Endothelial cell of umbilical vein (primary cell): ENCODE data around the gene DXO. TPM values are rescaled to one million over a fixed set of nuclear protein-coding genes. Genes with fewer than 3 reads are reported as not detected.

Source experiments
- BruUV-seq: library from RNA; stranded (reverse); fragments of 400-500 nt; replicated peaks from 2 replicates; lab custom pipeline; 2021; lab: Mats Ljungman, UMichigan
- CTCF ChIA-PET: fragments of 300-600, 350-600 bp; sonication (Branson Sonifier 250); formaldehyde crosslinking; loops from one replicate; lab custom pipeline; 2021; ENCODE audit warnings: antibody characterized with exemption, inconsistent platforms; lab: Charles Lee
- POLR2A ChIA-PET: fragments of 300-600, 350-600 bp; sonication (Branson Sonifier 250); formaldehyde crosslinking; loops from one replicate; lab custom pipeline; 2021; ENCODE audit warnings: antibody characterized with exemption, inconsistent platforms; lab: Charles Lee
- DNase-seq: peaks from one replicate; pipeline ENCODE4 v3.0.0-alpha.2; 2011; ENCODE audit warnings: low read depth, low spot score
- FAIRE-seq: peaks from 2 replicates; lab custom pipeline; 2011; peaks lifted over from hg19 to GRCh38; lab: Jason Lieb, UNC
- H2AFZ ChIP-seq: 2 replicates; pipeline ENCODE4 v1.6.0; 2012; ENCODE audit warnings: low read depth, low read length, control low read depth, inconsistent platforms
- H3K27ac ChIP-seq: 2 replicates; pipeline ENCODE4 v1.5.1; 2011; ENCODE audit warnings: low read depth, mild to moderate bottlenecking, control low read depth, low read length, moderate library complexity; ENCODE audit not compliant: insufficient read depth
- H3K27me3 ChIP-seq, 2 experiments: 2 replicates each; pipeline versions ENCODE4 v1.6.0 to v1.6.1; 2011; ENCODE audit warnings: low read length in 2 of 2, mixed read lengths in 1 of 2; ENCODE audit not compliant: control insufficient read depth in 2 of 2, insufficient read depth in 2 of 2
- H3K36me3 ChIP-seq, 2 experiments: 2 replicates in 1 of 2; 3 replicates in 1 of 2; pipeline ENCODE4 v1.5.1; 2011; ENCODE audit warnings: low read length in 2 of 2, mild to moderate bottlenecking in 1 of 2, moderate library complexity in 1 of 2; ENCODE audit not compliant: control insufficient read depth in 2 of 2, insufficient read depth in 2 of 2; ENCODE audit errors: extremely low read depth in 1 of 2
- H3K4me1 ChIP-seq: 3 replicates; pipeline ENCODE4 v1.5.1; 2011; ENCODE audit warnings: mild to moderate bottlenecking, low read length; ENCODE audit not compliant: control insufficient read depth, insufficient read depth; ENCODE audit errors: extremely low read depth
- H3K4me2 ChIP-seq: 2 replicates; pipeline ENCODE4 v1.6.1; 2011; ENCODE audit warnings: low read length, control low read depth, mixed read lengths; ENCODE audit not compliant: insufficient read depth
- H3K4me3 ChIP-seq, 3 experiments: fragments of 200-600 bp in 1 of 3; sonication (generic), shearing (Covaris generic) in 1 of 3; replicated peaks in 1 of 3; 2 replicates each; pipeline ENCODE4 v1.5.1; 2011 to 2016; ENCODE audit warnings: control low read depth in 3 of 3, low read length in 3 of 3, mild to moderate bottlenecking in 2 of 3, inconsistent platforms in 1 of 3, low read depth in 1 of 3, moderate library complexity in 1 of 3; ENCODE audit not compliant: insufficient read depth in 1 of 3
- H3K79me2 ChIP-seq: 2 replicates; pipeline ENCODE4 v1.6.0; 2012; ENCODE audit warnings: low read length, inconsistent platforms; ENCODE audit not compliant: control insufficient read depth, insufficient read depth
- H3K9ac ChIP-seq: replicated peaks from 2 replicates; pipeline ENCODE3; 2011; ENCODE audit warnings: low read length, control low read depth; ENCODE audit not compliant: insufficient read depth; ENCODE audit errors: extremely low read depth
- H3K9me1 ChIP-seq: replicated peaks from 3 replicates; pipeline ENCODE4 v1.6.0; 2011; ENCODE audit warnings: mild to moderate bottlenecking, low read length; ENCODE audit not compliant: control insufficient read depth, insufficient read depth; ENCODE audit errors: extremely low read depth
- H3K9me3 ChIP-seq: replicated peaks from 2 replicates; pipeline ENCODE4 v1.5.1; 2012; ENCODE audit warnings: low read length, inconsistent platforms; ENCODE audit not compliant: control insufficient read depth, insufficient read depth
- H4K20me1 ChIP-seq: replicated peaks from 2 replicates; pipeline ENCODE3; 2011; ENCODE audit warnings: mild to moderate bottlenecking, low read length; ENCODE audit not compliant: control insufficient read depth, insufficient read depth; ENCODE audit errors: extremely low read depth
- CTCF ChIP-seq, 2 donors: IDR thresholded peaks; 1 replicate in 1 of 2; 2 replicates in 1 of 2; pipeline ENCODE4 v1.5.1; 2011; ENCODE audit warnings: low read length in 2 of 2, mild to moderate bottlenecking in 2 of 2, moderate library complexity in 2 of 2, control low read depth in 1 of 2, inconsistent platforms in 1 of 2, low read depth in 1 of 2; ENCODE audit not compliant: insufficient read depth in 1 of 2; ENCODE audit errors: extremely low read depth in 1 of 2
- EZH2 ChIP-seq: IDR thresholded peaks from 2 replicates; pipeline ENCODE4 v1.6.1; 2012; ENCODE audit warnings: borderline replicate concordance, low read depth, mild to moderate bottlenecking, moderate library complexity, low read length, inconsistent platforms; ENCODE audit not compliant: severe bottlenecking
- FOS ChIP-seq: IDR thresholded peaks from 2 replicates; pipeline ENCODE4 v1.6.1; 2011; ENCODE audit warnings: mild to moderate bottlenecking, low read length, moderate library complexity, borderline replicate concordance; ENCODE audit not compliant: insufficient read depth
- GATA2 ChIP-seq: IDR thresholded peaks from 2 replicates; pipeline ENCODE4 v1.7.0; 2011; ENCODE audit warnings: low read depth, mild to moderate bottlenecking, moderate library complexity, mixed read lengths, low read length; ENCODE audit not compliant: insufficient read length, insufficient read depth
- JUN ChIP-seq: IDR thresholded peaks from 2 replicates; pipeline ENCODE4 v1.6.1; 2011; ENCODE audit warnings: borderline replicate concordance, low read depth; ENCODE audit not compliant: insufficient read length, insufficient read depth
- MAX ChIP-seq: IDR thresholded peaks from 2 replicates; pipeline ENCODE4 v1.6.1; 2011; ENCODE audit not compliant: insufficient read depth, insufficient read length
- MYC ChIP-seq: IDR thresholded peaks from one replicate; pipeline ENCODE4 v1.6.1; 2011; ENCODE audit warnings: mild to moderate bottlenecking, low read depth, low read length
- POLR2A ChIP-seq: IDR thresholded peaks from 2 replicates; pipeline ENCODE4 v1.6.1; 2012; ENCODE audit warnings: low read depth, mild to moderate bottlenecking, control low read depth, low read length
- POLR2AphosphoS5 ChIP-seq: IDR thresholded peaks from 2 replicates; pipeline ENCODE4 v1.6.1; 2012; ENCODE audit warnings: low read depth, mild to moderate bottlenecking, control low read depth, low read length, moderate library complexity; ENCODE audit not compliant: insufficient read depth
- dilution Hi-C: fragments of 300-500 bp; cut with MboI; formaldehyde crosslinking; loops from one replicate; pipeline ENCODE4 v1.15.0; 2019; ENCODE audit warnings: low sequenced_read_pairs; ENCODE audit not compliant: extremely low pct_ligation_motif_present
- intact Hi-C: fragments of 100-400 bp; cut with micrococcal nuclease; formaldehyde crosslinking; loops from one replicate; pipeline ENCODE4 v1.10.0; 2022
- polyA plus RNA-seq, 4 experiments: library from polyadenylated mRNA; depleted of rRNA in 3 of 4; stranded (reverse) in 3 of 4; unstranded in 1 of 4; fragments of >200 nt; gene quantifications; 2 replicates each; pipeline versions ENCODE4 v1.2.1 to v1.2.3, GENCODE V29; 2011 to 2012; ENCODE audit warnings: missing spikeins in 1 of 4
- total RNA-seq: library from RNA; stranded (reverse); gene quantifications from 2 replicates; pipeline ENCODE4 v1.2.3, GENCODE V29; 2021

DXO gene
- total and polyA plus RNA-seq, 2 donors (not counting 3 experiments of a cell fraction or from before 2014, with no cell fraction given) = 20.7 to 34.9 TPM

- H3K9me1 ChIP-seq = no peaks in the 10 kb centered on the region
- peaks cover 0 to 10% of the 10 kb centered on the region in 2 experiments for H3K36me3 ChIP-seq
- H3K4me1 ChIP-seq = no peaks in the 10 kb centered on the region
- no peak overlapping the region for H3K27ac ChIP-seq
- TF ChIP-seq GATA2 (no peak), JUN (no peak)
- no TSS peak for BruUV-seq
- DNase-seq = no peak
- H3K9ac ChIP-seq = no peak overlapping the region
- ChIA-PET POLR2A (no interaction called here), CTCF (interaction anchor here (2.4 kb wide), 1 partner anchor 26 kb away, joined by 9 read pairs; no protein-coding TSS in a partner anchor)
- no peaks in the 10 kb centered on the region for H3K79me2 ChIP-seq
- no peaks in the 10 kb centered on the region for H4K20me1 ChIP-seq
- H3K4me3 ChIP-seq = no peak overlapping the region
- no peak overlapping the region for H3K4me2 ChIP-seq
- no peak overlapping the region for H2AFZ ChIP-seq
- FAIRE-seq = no peak
- no peaks in the 10 kb centered on the region for H3K27me3 ChIP-seq
- H3K9me3 ChIP-seq = no peaks in the 10 kb centered on the region
- intact Hi-C loops (no loop called here), dilution Hi-C loops (no loop called here)
These were observed 6.9 kb upstream of the DXO start for GRCh38 chr6:31978831-31979230.

- intact Hi-C loops (no loop called here), dilution Hi-C loops (no loop called here)
- DNase-seq = no peak
- H2AFZ ChIP-seq = no peak overlapping the region
- CTCF ChIA-PET = no interaction called here
- H3K9me3 ChIP-seq = no peaks in the 10 kb centered on the region
- H4K20me1 ChIP-seq = no peaks in the 10 kb centered on the region
- H3K36me3 ChIP-seq = peaks cover 0 to 10% of the 10 kb centered on the region in 2 experiments
- TF ChIP-seq MAX = no peak
- TF ChIP-seq POLR2AphosphoS5 = no peak
- TF ChIP-seq GATA2 = no peak
- no peak for TF ChIP-seq CTCF (IDR thresholded peaks at IDR 0.05; ENCODE audit: extremely low read depth in 1 of 2, insufficient read depth in 1 of 2, low read depth in 1 of 2, low read length in 2 of 2)
- no peak for TF ChIP-seq FOS
- no peak for TF ChIP-seq EZH2
- no peak for TF ChIP-seq JUN
- no peak for TF ChIP-seq MYC
- TF ChIP-seq POLR2A = no peak
- H3K9me1 ChIP-seq = no peaks in the 10 kb centered on the region
- no peak overlapping the region for H3K4me2 ChIP-seq
- no TSS peak for BruUV-seq
- H3K79me2 ChIP-seq = peaks cover 9% of the 10 kb centered on the region
- H3K4me3 ChIP-seq = no peak overlapping the region
- H3K4me1 ChIP-seq = peaks cover 5% of the 10 kb centered on the region
- POLR2A ChIA-PET = no interaction called here
- no peak for FAIRE-seq
- H3K9ac ChIP-seq = no peak overlapping the region
- H3K27me3 ChIP-seq = no peaks in the 10 kb centered on the region
- H3K27ac ChIP-seq = no peak overlapping the region
These were observed 6.0 kb upstream of the DXO start for GRCh38 chr6:31977816-31978431.
